Measurements from ENCODE around the gene ARF3.

ARF3 gene

DNA sequence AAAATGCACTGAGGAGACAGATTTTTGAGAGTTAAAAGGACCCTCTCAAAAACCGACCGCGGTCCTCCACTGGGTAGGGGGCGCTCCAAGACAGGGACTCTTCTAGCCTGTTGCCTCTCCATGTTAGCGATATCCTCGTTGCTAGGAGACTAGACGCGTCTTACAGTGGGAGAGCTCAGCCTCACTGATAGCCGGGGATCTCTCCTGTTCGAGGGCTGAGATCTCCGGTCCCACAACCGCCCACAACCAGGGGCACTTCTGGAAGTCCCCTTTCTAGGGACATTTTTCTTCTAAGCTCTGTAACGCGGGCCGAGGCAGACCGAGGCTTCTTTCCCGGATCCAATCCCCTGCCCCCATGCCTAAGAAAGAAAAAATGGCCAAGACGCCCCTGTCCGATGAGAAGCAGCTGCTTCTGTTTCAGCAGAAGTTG, 53.3 kb downstream of the ARF3 start:
- Histone ChIP-seq H3K9me3 (ENCODE audit: control insufficient read depth, insufficient read depth, low read length) (no peaks in the 10 kb centered on the region), H3K4me1 (ENCODE audit: insufficient read depth, low read length) (no peaks in the 10 kb centered on the region), H3K36me3 (ENCODE audit: insufficient read depth, low read length) (no peaks in the 10 kb centered on the region), H3K9ac (ENCODE audit: low read depth, low read length) (no peak overlapping the region; the same call in 1 of the 2 replicates)

DNA sequence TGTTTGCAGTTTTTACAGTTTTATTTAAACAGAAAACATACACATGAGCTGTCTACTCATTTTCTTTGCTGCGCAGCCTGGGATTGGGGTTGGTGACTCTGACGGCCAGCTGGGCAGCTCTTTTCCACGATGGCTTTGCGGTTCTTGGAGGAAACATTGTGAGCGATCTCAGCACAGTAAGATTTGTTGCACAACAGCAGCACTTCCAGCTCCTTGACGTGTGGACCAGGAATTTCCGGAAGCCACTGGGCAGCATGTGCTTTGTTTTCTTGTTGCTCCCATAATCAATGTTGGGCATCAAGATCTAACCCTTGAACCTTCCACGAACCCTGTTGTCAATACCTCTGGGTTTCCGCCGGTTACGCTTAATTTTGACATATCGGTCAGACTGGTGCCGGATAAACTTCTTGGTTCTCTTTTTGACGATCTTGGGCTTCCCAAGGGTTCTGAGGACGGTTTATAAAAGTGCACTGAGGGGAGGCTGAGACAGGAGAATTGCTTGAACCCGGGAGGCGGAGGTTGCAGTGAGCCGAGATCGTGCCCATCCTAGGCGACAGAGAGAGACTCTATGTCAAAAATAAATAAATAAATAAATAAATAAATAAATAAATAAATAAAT, 53.8 kb downstream of the ARF3 start:
- Histone ChIP-seq H3K9ac (ENCODE audit: low read depth, low read length) (peak overlapping the region; percentile 25; the same call in 1 of the 2 replicates), H3K9me3 (ENCODE audit: control insufficient read depth, insufficient read depth, low read length) (no peaks in the 10 kb centered on the region), H3K4me1 (ENCODE audit: insufficient read depth, low read length) (no peaks in the 10 kb centered on the region), H3K36me3 (ENCODE audit: insufficient read depth, low read length) (no peaks in the 10 kb centered on the region)

DNA sequence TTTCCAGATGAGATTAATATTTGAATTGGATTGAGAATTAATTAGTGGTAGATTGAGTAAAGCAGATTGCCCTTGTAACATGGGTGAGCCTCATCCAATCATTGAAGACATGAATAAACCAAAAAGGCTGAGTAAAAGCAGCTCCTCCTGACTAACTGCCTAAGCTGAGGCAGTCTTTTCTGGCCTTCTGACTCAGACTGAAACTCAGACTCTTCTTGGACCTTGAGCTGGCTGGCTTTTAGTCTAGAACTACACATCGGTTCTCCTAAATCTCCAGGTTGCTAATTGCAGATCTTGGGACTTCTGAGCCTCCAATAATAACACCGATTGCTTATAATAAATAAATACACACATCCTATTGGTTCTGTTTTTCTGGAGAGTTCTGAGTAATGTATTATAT, 56.0 kb downstream of the ARF3 start:
- Histone ChIP-seq H3K36me3 (ENCODE audit: insufficient read depth, low read length) (no peaks in the 10 kb centered on the region), H3K9ac (ENCODE audit: low read depth, low read length) (no peak overlapping the region), H3K4me1 (ENCODE audit: insufficient read depth, low read length) (no peaks in the 10 kb centered on the region), H3K9me3 (ENCODE audit: control insufficient read depth, insufficient read depth, low read length) (no peaks in the 10 kb centered on the region)

DNA sequence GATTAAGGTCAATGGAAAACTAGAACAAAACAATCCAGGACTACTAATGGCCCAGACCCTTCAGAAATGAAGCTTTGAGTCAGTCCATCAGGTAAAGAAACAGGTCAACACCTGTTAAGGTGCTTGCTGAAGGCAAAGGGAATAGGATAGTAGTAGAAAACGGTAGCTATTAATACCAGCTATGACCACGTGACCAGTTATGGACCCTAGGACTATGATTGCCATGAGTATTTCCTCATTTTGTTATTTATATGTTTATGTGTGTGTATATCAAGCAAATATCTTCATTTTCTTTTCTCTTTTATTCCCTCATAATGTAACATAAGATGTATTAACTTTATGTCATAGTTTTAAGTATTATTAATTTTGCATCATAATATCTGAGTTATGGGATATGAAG, 57.6 kb downstream of the ARF3 start:
- Histone ChIP-seq H3K9me3 (ENCODE audit: control insufficient read depth, insufficient read depth, low read length) (no peaks in the 10 kb centered on the region), H3K4me1 (ENCODE audit: insufficient read depth, low read length) (no peaks in the 10 kb centered on the region), H3K9ac (ENCODE audit: low read depth, low read length) (no peak overlapping the region), H3K36me3 (ENCODE audit: insufficient read depth, low read length) (no peaks in the 10 kb centered on the region)

DNA sequence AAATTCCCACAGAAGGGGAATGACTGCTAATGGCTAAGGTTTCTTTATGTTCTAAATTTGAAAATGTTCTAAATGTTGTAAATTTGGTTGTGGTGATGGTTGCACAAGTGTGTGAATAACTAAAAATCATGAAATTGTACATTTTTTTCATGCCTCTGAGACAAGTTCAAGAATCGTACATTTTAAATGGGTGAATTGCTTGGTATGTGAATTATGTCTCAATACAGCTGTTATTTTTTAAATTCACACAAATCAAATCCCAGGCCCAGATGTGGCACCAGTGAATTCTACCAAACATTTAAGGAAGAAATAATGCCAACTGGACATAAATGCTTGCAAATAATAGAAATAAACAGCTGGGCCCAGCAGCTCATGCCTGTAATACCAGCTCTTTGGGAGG, 63.0 kb downstream of the ARF3 start:
- H3K9ac ChIP-seq (ENCODE audit: low read depth, low read length), result no peak overlapping the region
- peaks cover 4% of the 10 kb centered on the region; the same call in 1 of the 2 replicates for H3K4me1 ChIP-seq (ENCODE audit: insufficient read depth, low read length)
- no peaks in the 10 kb centered on the region for H3K36me3 ChIP-seq (ENCODE audit: insufficient read depth, low read length)
- no peaks in the 10 kb centered on the region for H3K9me3 ChIP-seq (ENCODE audit: control insufficient read depth, insufficient read depth, low read length)

DNA sequence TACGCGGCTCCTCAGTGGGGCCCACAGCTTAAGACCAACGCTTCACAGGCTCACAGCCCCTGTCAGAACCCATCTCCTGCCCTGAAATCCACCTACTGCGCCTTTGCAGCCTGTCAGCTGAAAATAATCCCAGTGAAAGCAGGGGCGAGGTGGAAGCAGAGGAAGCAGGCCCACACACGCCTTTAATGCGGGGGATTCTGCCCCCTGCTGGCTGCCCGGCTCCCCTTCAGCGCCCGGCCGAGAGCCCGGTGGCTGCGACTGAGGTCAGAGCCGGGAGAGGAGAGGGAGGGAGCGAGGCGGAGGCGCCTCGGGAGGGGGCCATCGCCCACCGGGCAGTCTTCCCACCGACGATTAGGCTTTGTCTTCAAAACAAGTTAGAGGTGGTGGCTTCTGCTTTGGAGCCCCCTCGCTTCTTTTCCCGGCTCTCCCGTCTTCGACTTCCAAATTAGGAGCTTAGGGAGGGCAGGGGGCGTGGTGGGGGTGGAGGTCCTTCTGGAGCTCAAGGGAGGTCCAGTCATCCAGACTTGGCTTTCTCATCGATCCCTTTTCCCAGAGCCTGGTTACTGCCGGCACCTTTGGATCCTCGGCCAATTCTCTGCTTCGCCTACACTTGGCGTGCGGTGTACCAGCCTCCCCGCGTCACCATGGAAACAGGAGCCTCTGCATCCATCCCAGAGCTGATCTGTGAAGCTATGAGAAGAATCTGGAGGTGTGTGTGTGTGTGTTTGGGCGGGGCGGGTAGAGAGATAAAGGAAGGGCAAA, 66.4 kb downstream of the ARF3 start:
- Histone ChIP-seq H3K9ac (ENCODE audit: low read depth, low read length) (peak overlapping the region; percentile 40; the same call in 1 of the 2 replicates), H3K36me3 (ENCODE audit: insufficient read depth, low read length) (no peaks in the 10 kb centered on the region), H3K4me1 (ENCODE audit: insufficient read depth, low read length) (peaks cover 4% of the 10 kb centered on the region; the same call in 1 of the 2 replicates), H3K9me3 (ENCODE audit: control insufficient read depth, insufficient read depth, low read length) (no peaks in the 10 kb centered on the region)

DNA sequence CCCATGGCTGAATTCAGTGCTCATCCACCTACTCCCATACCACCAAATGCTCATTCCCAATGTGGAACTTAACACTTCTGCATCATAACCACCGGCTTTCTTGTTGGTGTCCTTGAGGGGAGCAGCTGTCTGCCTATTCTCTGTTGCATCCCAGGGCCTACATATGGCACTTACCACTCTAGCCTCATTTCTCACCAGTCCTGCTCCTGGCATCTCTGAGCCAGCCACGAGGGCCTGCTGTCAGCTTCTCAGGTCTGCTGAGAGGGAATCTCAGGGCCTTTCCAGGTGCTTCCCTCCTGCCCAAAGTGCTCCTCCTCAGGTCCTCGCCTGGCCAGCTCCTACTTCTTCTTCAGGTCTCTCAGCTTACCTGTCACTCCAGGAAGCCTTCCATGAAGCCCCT, 67.6 kb downstream of the ARF3 start:
- no peaks in the 10 kb centered on the region for H3K9me3 ChIP-seq (ENCODE audit: control insufficient read depth, insufficient read depth, low read length)
- no peak overlapping the region for H3K9ac ChIP-seq (ENCODE audit: low read depth, low read length)
- no peaks in the 10 kb centered on the region for H3K36me3 ChIP-seq (ENCODE audit: insufficient read depth, low read length)
- peaks cover 4% of the 10 kb centered on the region; the same call in 1 of the 2 replicates for H3K4me1 ChIP-seq (ENCODE audit: insufficient read depth, low read length)
